HUDEP-2 (cell line): ENCODE measurements around the gene CPM.
"Not testable (repeated sequence)": the region's sequence is repeated elsewhere in the genome, so short reads cannot be mapped to it uniquely, and the experiment has no call there.

Experiments
- DNase-seq, 76 experiments: peaks; one replicate each; lab custom pipeline; 2025; ENCODE audit not compliant: unreplicated experiment in 76 of 76; lab: John Stamatoyannopoulos, UW

CPM gene

GRCh38 chr12:68855771-68856170, 77.2 kb downstream of the CPM start:
- no peak for DNase-seq

- DNase-seq = no peak
Observed at GRCh38 chr12:68855111-68855510, 77.9 kb downstream of the CPM start.

- DNase-seq = no peak
Observed at GRCh38 chr12:68854554-68854953, 78.4 kb downstream of the CPM start.

GRCh38 chr12:68854078-68854468, 78.9 kb downstream of the CPM start:
- DNase-seq = no peak

GRCh38 chr12:68853396-68854077, 79.4 kb downstream of the CPM start:
- no peak for DNase-seq

GRCh38 chr12:68851592-68852306, 81.2 kb downstream of the CPM start:
- no peak for DNase-seq

GRCh38 chr12:68850390-68850789, 82.6 kb downstream of the CPM start:
- no peak for DNase-seq

- DNase-seq = no peak
Observed at GRCh38 chr12:68846811-68847210, 86.2 kb downstream of the CPM start.

GRCh38 chr12:68844788-68845695, 87.9 kb downstream of the CPM start:
- DNase-seq = no peak

GRCh38 chr12:68844318-68844745, 88.6 kb downstream of the CPM start:
- DNase-seq = no peak

GRCh38 chr12:68842784-68843567, 90.0 kb downstream of the CPM start:
- no peak for DNase-seq

- no peak for DNase-seq
Observed at GRCh38 chr12:68842123-68842522, 90.8 kb downstream of the CPM start.

GRCh38 chr12:68841717-68842116, 91.3 kb downstream of the CPM start:
- no peak for DNase-seq

- not testable (repeated sequence) for DNase-seq
Observed at GRCh38 chr12:68841175-68841574, 91.8 kb downstream of the CPM start.

- DNase-seq = no peak
Observed at GRCh38 chr12:68839183-68840147, 93.5 kb downstream of the CPM start.

- DNase-seq = no peak
Observed at GRCh38 chr12:68838046-68838886, 94.7 kb downstream of the CPM start.

GRCh38 chr12:68837215-68837614, 95.8 kb downstream of the CPM start:
- no peak for DNase-seq

GRCh38 chr12:68835333-68835908, 97.5 kb downstream of the CPM start:
- DNase-seq = no peak
